ENCODE results near the gene TPCN2.

The TPCN2 gene

DNA sequence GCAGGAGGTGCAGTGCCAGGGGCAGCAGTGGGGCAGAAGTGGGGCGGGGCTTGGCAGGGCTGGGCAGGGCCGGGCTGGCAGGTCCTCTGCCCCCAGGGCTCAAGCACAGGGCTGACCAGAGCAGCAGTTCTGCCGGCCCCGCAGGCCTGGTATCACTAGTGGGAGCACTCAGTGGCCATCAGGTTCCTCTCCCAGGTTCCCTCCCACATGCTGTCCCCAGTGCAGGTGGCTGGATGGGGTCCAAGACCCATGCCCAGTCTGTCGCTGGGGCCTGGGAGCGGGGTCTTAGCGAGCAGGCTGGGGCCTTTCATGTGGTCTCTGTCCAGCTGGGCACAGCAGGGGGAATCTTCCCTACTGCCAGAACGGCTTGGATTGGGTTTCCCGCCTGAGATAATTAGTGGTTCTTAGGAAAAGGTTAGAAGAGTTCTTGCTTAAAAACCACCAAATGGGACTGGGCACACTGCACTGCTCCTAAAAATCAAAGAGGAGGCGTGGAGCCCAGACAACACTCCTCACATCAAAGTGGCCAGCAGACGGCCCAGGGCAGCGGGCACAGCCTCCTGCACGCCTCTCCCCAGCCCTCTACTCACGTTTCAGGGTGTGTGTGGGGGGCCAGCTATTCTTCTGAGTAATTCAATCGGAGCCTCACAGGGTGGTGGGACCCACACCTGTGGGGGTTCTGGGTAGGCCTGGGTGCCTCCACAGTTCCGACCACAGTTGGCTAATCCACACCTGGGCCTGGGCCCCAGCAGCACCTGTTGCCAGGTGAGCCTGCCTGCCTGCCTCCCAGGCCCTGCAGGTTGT lies 45.6 kb downstream of the TPCN2 start:
- no peak for FAIRE-seq
- DNase-seq (ENCODE audit: low spot score): no peak

DNA sequence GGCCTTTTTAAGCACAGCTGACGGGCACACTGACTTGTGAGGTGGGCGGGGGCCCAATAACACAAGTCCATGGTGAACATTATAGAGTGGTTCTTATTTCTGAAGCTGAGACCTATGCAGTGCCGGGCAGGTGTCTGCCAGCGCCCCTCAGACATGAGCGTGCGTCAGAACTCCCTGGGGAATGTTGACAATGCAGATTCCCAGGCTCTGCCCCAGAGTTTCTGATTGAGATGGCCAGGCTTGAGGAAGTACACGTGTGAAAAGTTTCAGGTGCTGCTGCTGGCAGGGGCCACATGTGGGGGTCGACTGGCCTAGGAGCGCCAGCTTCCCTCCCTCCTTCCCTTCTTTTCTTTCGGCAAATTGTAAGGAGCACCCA lies 46.2 kb downstream of the TPCN2 start:
- no peak for FAIRE-seq
- no peak for DNase-seq (ENCODE audit: low spot score)

DNA sequence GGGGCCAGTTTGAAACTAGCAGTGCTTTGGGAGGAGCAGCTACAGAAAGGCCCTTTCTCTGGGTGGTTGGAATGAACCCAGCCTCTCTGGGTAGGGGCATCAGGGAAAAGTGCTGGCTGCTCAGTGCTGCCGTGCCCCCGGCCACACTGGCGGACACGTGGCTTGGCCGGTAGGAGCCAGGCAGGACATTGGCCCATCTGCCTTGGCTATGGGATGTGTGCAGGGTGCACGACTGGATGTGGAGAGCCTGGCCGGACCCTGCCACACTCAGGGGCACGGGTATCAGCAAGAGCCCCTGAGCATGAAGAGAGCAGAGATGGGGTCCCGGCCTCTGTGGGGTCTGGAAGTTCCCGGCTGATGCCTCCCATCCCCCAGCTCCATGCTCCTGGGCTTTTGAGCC lies 46.6 kb downstream of the TPCN2 start:
- DNase-seq (ENCODE audit: low spot score) (no peak), FAIRE-seq (no peak)

DNA sequence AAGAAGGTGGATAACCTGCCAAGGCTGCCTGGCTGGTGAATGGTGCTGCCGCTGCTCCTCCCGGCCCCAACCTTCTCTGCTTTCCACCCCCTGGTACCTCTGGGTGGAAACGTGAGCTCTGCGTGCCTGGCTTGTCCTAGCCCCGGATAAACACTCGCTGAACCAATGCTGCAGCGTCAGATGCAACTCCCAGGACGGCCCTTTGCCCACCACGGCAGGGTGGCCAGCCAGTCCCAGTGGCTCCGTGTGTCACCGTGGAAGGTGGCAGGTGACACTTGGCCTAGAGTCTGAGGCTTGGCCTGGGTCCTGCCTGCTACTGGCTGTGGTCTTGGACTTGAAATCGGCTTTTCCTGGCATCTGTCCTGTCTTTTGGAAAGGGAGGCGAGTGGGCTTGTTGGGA lies 47.7 kb downstream of the TPCN2 start:
- no peak for FAIRE-seq
- DNase-seq (ENCODE audit: low spot score): no peak

DNA sequence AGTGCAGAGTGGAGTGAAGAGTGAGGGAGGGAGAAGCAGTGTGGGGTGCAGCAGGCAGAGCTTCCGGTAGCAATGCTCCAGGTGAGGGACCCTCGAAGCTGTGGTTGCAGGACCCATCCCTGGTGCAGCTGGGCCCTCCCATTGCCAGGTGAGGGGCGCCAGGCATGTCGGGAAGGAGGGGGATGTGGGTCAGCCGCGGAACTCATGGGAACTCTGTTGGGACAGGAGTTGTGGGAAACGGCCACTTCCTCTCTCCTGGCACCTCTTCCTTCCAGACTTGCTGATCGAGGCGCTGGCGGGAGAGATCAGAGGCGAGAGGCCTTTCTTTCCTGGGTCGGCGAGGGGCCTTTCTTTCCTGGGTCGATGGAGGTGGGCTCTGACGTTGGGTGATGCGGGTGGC lies 48.5 kb downstream of the TPCN2 start:
- DNase-seq (ENCODE audit: low spot score) (no peak), FAIRE-seq (no peak)

DNA sequence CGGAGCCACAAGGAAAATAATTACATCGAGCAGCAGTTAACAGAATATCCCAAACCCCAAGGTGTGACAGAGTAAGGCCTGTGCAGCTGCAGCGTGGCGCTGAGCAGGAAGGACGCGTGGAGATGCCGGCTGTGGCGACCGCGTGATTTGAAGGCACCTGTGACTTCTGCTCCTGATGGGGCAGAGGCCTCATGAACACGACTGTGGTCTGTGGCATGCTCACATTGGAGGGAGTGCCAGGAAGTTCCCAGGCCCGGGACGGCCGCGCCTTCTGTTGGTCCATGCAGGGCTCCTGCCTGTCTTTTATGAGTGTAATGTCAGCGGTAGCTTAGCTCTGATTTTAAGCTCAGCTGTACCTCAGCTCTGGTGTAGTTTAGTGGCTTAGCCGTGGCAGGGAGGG lies 50.4 kb downstream of the TPCN2 start:
- no peak for FAIRE-seq
- no peak for DNase-seq (ENCODE audit: low spot score)

DNA sequence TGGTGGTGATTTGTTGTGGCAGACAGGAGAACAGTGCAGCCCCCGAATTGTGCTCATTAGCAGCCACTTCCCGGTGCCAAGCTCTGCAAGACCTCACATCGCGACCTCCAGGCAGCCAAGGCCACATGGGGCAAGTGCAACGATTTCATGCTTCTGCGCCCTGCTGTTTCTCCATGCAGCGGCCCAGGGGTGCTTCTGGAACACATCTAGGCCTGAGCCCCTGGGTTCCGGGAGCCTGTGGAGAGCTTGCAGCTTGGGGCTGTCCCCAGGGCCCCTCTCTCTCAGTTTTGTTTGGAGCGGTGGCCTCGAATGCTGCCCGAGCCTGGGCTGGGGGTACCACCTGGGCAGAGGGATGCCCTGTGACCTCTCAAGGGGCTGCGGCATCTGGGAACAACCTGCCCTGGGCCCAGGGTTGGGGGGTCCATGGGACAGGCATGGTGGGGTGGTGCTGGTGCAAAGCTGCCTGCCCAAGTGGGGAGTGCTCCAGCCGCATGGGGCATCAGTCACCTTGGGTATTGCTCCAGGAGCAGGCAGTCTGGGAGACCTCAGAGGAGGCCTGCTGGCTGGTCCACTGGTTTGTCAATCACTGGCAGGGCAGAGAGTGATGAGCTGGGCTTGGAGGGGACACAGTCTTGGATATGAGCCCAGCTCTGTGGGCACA lies 51.9 kb downstream of the TPCN2 start:
- DNase-seq (ENCODE audit: low spot score): no peak
- FAIRE-seq: no peak

DNA sequence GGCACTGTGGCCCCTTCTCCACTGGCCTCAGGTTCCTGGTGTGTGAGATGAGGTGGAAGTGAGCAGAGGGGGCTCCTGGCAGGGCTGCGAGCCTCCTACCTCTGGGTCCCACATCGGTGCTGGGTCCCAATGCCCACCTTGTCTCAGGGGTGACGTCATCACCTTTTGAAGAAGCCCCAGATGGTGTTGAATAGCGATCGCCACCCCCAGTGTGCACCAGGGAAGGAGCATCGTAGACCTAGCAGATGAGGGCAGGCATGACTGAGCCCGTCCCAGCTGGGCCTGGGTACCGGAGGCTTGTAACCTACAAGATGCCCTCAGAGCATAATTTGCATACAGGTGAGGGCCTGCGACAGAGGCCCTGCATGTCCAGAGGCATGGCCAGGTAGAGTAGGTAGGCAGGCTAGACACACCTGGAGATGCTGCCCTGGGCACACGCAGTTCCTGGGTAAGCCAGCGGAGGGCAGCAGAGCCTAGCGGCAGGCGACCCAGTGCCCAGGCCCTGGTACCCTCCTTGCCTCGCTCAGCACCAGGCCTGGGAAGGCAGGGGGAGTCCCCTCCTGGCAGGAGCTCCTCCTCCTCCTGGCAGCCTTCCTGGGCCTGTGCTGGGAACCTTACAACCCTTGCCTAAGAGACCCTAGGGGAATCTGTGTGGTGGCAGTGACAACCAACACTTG lies 52.5 kb downstream of the TPCN2 start:
- DNase-seq (ENCODE audit: low spot score): peak; percentile 93
- peak; percentile 91 for FAIRE-seq

DNA sequence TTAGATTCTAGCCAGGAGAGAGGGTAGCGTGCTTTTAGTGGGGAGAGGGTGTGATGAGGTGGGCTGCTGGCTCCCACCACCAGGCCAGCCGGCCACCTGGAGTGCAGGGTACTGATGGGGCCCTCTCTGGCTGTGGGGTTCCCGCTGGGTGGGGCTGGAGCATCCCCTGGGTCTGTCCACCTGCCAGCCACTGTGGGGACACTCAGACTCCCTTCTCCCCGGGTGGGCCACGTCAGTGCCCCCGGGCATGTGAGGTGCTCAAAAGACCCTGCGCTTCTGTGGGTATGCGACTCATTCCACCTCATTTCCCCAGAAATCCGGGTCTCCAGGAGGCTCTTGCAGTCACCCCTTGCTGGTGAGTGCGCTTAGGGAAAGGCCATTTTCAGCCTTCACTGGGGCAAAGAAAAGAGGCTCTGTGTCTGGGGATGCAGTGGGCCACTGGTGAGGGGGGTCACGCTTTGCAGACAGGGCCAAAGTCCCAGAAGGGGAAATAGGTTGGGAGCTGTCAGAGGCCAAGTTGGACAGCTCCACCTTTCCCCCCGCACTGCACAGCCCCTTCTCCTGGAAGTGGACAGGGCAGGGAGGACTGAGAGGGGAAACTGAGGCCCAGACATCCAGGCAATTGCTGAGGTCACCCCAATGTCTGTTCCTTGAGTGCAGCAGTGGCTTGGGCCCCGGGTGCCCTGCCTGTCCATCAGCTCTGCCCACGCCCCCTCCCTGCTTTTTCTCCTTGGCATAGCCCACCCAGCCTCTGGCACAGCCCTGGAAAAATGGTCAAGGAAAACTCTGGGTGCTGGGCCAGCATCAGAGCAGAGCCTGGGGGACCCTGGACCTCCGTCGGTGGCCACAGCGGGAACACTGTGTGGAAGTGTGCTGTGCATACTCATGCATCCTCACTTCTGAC lies 53.3 kb downstream of the TPCN2 start:
- DNase-seq (ENCODE audit: low spot score) (no peak), FAIRE-seq (no peak)

DNA sequence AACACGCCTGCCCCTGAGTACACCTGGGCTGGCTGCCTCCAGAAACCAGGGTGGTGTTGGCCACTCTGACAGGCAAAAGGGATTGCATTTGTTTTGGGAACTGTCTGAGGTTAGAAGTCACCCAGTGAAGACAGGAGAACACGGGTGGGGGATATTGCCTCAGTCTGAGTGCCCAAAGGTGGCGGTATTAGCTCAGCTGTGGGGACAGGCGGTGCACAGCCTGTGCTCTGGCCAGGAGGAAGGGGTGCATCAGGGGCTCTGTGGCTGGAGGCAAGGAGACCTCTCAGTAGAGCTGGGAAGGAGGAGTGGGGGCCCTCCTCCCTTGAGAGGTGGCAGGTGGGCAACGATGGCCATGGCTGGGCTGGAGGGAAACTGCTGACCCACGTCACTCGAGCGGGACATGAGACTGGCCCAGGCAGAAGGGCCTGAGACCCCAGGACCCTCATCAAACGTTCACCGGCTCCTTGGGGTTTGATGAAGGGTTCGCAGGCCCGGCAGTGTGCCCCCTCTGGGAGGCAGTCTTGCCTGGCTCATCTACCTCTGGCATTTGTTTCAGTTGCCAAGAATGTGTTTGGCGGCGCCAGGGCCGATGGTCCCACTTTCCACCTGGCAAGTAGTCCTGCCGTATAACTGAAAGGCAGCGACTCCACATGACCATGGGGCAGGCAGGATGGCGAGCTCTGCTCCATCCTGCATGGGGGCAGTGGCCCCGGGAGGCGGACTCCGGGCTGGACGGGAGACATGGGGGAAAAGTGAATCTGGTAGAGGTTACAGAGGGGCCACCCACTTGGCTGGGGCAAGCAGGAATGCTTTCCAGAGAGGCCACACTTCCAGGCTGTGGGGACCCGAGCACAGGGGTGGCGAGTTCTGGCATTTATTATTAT lies 54.2 kb downstream of the TPCN2 start:
- peak; percentile 13 for FAIRE-seq

DNA sequence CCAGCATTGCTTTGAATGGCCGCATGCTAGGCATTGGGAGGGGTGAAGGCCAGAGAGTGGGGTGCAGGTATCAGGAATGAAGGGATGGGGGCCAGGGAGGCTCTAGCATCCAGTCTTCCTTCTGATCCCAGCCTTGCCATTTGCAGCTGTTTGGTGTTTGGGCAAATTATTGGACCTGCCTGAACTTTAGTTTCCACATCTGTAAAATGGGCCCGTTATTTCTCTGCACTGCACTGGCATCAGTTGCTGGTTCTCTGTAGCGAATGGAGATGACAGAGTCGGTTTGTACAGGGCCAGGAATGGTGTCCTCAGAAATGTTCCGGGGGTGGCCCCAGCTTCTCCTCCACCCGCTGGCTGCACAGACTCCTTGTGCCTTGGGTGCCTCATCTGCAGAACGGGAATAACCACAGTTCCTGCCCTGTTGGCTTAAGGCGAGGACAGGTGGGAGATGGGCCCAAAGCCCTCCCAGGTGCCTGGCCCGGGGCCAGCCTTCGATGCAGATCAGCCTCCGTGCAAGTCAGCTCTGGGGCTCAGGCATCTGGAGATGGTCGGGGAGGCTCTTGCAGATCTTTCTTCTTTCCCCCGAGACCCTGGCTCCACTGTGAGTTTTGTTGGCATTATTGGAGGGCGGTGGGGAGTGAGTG lies 55.6 kb downstream of the TPCN2 start:
- DNase-seq (ENCODE audit: low spot score) (no peak), FAIRE-seq (no peak)

More for the DNA sequence above, 54.2 kb downstream of the TPCN2 start:
- no peak for DNase-seq (ENCODE audit: low spot score)

DNA sequence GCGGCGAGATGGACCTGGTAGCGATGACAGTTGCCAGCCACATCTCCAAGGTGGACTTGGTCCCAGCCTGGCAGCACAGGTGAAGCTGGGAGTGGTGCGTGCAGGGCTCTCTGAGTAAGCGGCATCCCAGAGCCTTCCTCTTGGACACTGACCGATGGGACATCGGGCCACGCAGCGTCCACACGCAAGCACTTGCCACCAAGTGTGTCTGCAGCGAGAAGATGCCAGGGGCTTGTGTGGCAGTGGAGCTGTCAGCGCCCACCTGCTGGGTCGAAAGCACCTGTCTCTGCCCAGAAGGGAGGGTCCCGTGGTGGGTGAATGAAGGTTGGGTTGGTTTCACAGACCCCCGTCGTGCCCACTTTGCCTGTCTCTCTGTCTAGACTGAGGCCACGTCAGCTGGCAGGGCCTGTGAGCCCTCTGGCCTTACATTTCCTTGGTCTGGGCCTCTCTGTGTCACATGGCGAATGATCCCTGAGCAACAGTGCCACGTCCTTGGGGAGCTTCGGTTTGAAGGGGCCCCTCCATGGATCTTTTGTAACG lies 56.2 kb downstream of the TPCN2 start:
- no peak for DNase-seq (ENCODE audit: low spot score)
- FAIRE-seq: no peak

DNA sequence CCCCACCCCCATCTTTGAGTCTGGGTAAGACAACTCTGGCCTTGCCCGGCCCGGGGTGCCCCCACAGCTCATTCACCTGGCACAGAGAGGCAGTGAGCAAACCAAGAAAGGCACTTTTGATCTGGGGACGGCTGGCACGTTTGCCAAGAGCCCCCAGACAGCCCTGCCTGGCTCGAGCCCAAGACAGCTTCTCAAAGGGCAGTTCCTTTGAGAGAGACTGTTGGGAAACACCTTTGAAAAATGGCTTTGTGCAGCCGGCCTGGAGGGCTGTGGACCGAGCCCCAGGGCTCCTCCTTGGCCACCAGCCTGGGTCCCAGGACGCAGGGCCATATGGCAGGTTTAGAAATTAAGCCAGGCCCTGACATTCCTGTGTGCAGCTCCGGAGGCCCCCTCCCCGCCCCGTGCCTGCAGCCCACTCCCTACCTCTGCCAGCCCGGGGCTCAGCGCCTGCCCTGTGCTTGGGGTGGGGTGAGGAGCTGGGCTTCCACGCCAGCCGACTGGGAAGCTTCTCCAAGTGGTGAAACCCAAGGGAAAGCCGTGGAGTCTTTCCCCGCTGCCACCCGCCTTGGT lies 56.8 kb downstream of the TPCN2 start:
- no peak for DNase-seq (ENCODE audit: low spot score)
- FAIRE-seq: no peak

DNA sequence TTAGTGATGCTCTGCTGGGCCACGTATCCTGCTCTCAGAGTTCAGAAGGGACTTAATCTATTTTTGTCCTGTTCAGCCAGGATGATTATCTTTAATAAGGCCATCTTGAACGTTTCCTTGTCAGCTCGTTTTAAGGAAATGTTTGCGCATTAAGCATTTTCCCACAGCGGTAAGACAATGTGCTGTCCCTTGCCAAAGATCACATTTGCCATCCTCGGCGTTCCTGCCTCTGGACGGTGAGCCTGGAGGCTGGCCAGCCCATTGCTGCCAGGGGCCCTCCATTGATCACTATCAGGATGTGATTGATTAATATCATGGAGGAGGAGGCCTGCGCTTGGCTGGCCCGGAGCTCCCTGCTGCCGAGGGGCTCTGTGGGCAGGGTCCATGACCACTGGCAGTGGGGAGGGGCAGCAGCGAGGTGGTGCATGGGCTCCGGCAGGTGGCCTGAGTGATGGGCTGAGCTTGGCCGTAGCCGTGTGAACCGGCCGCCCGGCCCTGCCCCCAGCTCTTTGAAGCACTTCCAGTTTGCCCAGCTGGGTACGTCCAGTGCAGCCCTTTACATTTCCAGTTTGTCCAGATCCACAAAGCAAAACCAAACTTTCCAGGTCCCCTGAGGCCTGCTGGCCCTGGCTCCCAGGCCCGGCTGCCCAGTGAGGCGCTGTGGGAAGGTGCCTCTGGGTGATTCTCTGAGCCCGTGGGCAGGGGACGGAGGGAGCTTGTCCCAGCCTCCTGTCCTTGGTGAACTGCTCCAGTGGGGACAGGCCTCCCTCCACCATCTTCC lies 57.5 kb downstream of the TPCN2 start:
- FAIRE-seq (no peak), DNase-seq (ENCODE audit: low spot score) (no peak)

DNA sequence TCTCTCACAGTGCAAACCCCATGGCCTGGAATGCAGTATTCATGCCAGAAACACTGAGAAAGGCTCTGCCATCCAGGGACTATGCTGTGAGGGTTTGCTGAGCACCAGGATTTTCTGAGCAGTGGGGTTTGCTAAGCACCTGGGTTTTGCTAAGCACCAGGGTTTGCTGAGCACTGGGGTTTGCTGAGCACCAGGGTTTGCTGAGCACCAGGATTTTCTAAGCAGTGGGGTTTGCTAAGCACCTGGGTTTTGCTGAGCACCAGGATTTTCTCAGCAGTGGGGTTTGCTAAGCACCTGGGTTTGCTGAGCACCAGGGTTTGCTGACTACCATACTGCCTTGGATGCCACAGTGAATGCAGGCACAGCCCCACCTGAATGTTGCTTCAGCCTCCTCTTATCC lies 58.7 kb downstream of the TPCN2 start:
- no peak for DNase-seq (ENCODE audit: low spot score)
- no peak for FAIRE-seq

DNA sequence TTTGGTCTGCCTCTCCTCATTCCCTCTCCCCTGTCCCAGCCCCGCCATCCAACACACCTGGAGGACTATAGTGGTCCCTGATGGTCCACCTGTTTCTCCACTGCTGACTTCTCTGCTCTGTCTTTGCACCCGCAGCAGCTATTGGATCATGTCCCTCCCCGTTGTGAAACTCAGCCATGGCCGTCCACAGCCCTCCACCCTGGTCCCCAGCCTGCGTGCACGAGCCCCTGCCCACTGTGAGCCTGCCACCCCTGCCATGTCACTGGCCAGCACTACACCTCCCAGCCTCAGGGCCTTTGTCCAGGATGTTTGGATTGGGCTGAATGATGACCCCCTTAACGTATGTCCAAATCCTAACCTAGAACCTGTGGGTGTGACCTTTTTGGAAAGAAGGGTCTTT lies 59.3 kb downstream of the TPCN2 start:
- DNase-seq (ENCODE audit: low spot score): no peak
- no peak for FAIRE-seq

DNA sequence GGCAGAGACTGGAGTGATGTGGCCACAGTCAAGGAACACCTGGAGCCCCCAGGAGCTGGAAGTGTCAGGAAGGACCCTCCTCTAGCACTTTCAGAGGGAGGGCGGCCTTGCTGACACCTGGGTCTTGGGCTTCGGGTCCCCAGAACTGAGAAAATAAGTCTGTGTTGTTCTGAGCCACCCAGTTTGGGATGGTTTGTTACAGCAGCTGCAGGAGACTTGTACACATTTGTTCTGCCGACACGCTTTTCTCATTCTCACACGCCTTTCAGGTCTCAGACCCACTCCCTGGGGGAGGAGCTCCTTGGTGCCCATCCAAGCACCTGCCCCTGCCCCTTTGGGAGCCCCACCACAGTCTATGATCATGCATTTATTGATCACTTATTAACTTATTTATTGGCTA lies 59.8 kb downstream of the TPCN2 start:
- FAIRE-seq: no peak
- DNase-seq (ENCODE audit: low spot score): no peak

DNA sequence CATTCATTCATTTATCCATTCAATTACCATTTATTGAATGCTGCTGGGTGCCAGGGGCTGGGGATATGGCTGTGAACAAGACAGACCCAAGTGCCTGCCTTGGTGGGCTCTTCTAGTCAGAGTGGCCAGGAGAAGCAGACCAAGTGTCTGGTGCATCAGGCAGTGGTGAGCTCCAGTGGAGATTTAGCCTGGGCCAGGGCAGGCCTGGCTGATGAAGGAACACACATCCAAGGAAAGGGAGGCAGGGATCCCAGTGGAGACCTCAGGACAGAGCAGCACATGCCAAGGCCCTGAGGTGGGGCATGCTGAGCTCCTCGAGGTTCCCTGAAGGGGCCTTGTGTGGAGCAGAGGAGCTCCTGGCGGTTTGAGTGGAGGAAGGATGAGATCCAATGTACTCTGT lies 60.4 kb downstream of the TPCN2 start:
- no peak for DNase-seq (ENCODE audit: low spot score)
- FAIRE-seq: no peak

DNA sequence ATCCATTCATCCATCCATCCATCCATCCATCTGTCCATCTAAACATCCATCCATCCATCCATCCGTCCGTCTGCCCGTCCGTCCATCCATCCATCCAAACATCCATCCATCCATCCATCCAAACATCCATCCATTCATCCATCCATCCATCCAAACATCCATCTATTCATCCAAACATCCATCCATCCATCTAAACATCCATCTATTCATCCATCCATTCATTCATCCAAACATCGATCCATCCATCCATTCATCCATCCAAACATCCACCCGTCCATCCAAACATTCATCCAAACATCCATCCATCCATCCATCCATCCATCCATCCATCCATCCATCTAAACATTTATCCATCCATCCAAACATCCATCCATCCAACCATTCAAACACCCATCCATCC lies 61.7 kb downstream of the TPCN2 start:
- DNase-seq (ENCODE audit: low spot score) (no peak), FAIRE-seq (peak; percentile 93)

Data from urothelium cell line (cell line).